Uterus (tissue), 4 donors: ENCODE results near the gene ITFG1. TPM values are rescaled to one million over a fixed set of nuclear protein-coding genes. Genes with fewer than 3 reads are reported as not detected.
A peak's percentile ranks its signal among the peaks of the same experiment; 100 is the strongest.

ENCODE experiments used
- DNase-seq, 2 donors: peaks; one replicate each; pipeline ENCODE4 v3.0.0-alpha.2; 2019 to 2020
- H3K27ac ChIP-seq, 2 donors: fragments of 200-600 bp; sonication (generic); 1 replicate in 1 of 2; 2 replicates in 1 of 2; pipeline ENCODE4 v1.5.1; 2016 to 2018
- H3K27me3 ChIP-seq, 2 donors: fragments of 200-600 bp; sonication (generic); one replicate each; pipeline ENCODE4 v1.5.1; 2018 to 2019; ENCODE audit warnings: control low read depth in 1 of 2
- H3K36me3 ChIP-seq, 2 donors: fragments of 200-600 bp; sonication (generic); one replicate each; pipeline ENCODE4 v1.5.1; 2019; ENCODE audit warnings: control low read depth in 1 of 2
- H3K4me1 ChIP-seq, 2 donors: fragments of 200-600 bp; sonication (generic); one replicate each; pipeline ENCODE4 v1.5.1; 2018 to 2019; ENCODE audit warnings: control low read depth in 1 of 2
- H3K4me3 ChIP-seq, 2 donors: fragments of 200-600 bp; sonication (generic); 1 replicate in 1 of 2; 2 replicates in 1 of 2; pipeline ENCODE4 v1.5.1; 2018 to 2019; ENCODE audit warnings: mild to moderate bottlenecking in 1 of 2
- H3K9me3 ChIP-seq, 2 donors: fragments of 200-600 bp; sonication (generic); one replicate each; pipeline ENCODE4 v1.5.1; 2019; ENCODE audit warnings: control low read depth in 1 of 2
- CTCF ChIP-seq, 4 experiments: fragments of 200-600 bp in 2 of 4; fragments of 450-650 bp in 2 of 4; sonication (generic) in 2 of 4; IDR thresholded peaks; one replicate each; pipeline ENCODE4 v1.5.1; 2016 to 2019; ENCODE audit warnings: antibody characterized with exemption in 4 of 4, mild to moderate bottlenecking in 2 of 4, moderate library complexity in 1 of 4
- POLR2A ChIP-seq, 2 donors: fragments of 450-650 bp; IDR thresholded peaks; one replicate each; pipeline ENCODE4 v1.6.1; 2016; ENCODE audit warnings: antibody characterized with exemption in 2 of 2, mild to moderate bottlenecking in 1 of 2, moderate library complexity in 1 of 2
- intact Hi-C: fragments of 100-400 bp; cut with DNase I; formaldehyde crosslinking; loops from one replicate; pipeline ENCODE4 v1.15.1; 2023; ENCODE audit warnings: low total_unique reads
- total RNA-seq, 4 donors: library from RNA; depleted of rRNA in 3 of 4; stranded (reverse); fragments of >200 nt in 3 of 4; gene quantifications; one replicate each; pipeline versions ENCODE4 v1.1.0 to v1.2.4, GENCODE V29; 2014 to 2023
- donor health status: DM: yes; HTN: yes; CAD: no.

Gene ITFG1
- total RNA-seq, 4 donors from 2014 or later = 47.5 to 97.5 (median 67.2) TPM

DNA sequence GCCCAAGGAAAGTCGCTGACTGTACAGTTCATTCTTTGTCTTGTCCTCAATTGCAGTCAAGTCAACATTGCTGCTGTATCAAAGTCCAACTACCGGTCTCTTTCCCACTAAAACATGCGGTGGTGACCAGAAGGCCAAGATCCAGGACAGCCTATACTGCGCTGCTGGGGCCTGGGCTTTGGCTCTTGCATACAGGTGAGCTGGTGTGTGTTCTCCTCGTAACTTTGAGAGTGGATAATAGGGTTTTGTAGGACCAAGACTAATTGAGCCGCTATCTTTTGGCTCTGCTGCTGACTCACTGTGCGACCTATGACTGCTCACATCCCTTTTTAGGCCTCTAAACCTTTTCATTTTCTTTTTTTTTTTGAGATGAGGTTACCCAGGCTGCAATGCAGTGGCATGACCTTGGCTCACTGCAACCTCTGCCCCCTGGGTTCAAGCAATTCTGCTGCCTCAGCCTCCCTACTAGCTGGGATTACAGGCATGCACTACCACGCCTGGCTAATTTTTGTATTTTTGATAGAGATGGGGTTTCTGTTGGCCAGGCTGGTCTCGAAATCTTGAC, 38.9 kb upstream of the ITFG1 start:
- Histone ChIP-seq H3K27ac (no peak overlapping the region), H3K27me3 (no peaks in the 10 kb centered on the region), H3K4me3 (no peak overlapping the region), H3K9me3 (no peaks in the 10 kb centered on the region), H3K4me1 (no peaks in the 10 kb centered on the region), H3K36me3 (no peaks in the 10 kb centered on the region)
- intact Hi-C loops = no loop called here
- DNase-seq = no peak
- TF ChIP-seq CTCF (IDR thresholded peaks at IDR 0.05) (no peak), POLR2A (IDR thresholded peaks at IDR 0.05) (no peak)

- no peaks in the 10 kb centered on the region for H3K36me3 ChIP-seq
- no peaks in the 10 kb centered on the region for H3K4me1 ChIP-seq
- H3K27me3 ChIP-seq = no peaks in the 10 kb centered on the region
- no peak overlapping the region for H3K4me3 ChIP-seq
- no peak overlapping the region for H3K27ac ChIP-seq
- TF ChIP-seq CTCF (IDR thresholded peaks at IDR 0.05) (no peak), POLR2A (IDR thresholded peaks at IDR 0.05) (no peak)
- no peaks in the 10 kb centered on the region for H3K9me3 ChIP-seq
- DNase-seq = no peak
- intact Hi-C loops = no loop called here
Observed at GRCh38 chr16:47499080-47499699, 38.3 kb upstream of the ITFG1 start.

- Histone ChIP-seq H3K4me3 (no peak overlapping the region), H3K27ac (peak overlapping the region; percentile 49 to 90), H3K4me1 (no peaks in the 10 kb centered on the region), H3K9me3 (peaks cover 0 to 17% of the 10 kb centered on the region in 2 donors), H3K36me3 (no peaks in the 10 kb centered on the region), H3K27me3 (no peaks in the 10 kb centered on the region)
- no peak for TF ChIP-seq POLR2A (IDR thresholded peaks at IDR 0.05)
- TF ChIP-seq CTCF (IDR thresholded peaks at IDR 0.05) = no peak
- intact Hi-C loops = no loop called here
- no peak for DNase-seq
Observed at GRCh38 chr16:47493381-47494337, 32.8 kb upstream of the ITFG1 start.

GRCh38 chr16:47492428-47493377, 31.8 kb upstream of the ITFG1 start:
- no peaks in the 10 kb centered on the region for H3K4me1 ChIP-seq
- no peaks in the 10 kb centered on the region for H3K27me3 ChIP-seq
- TF ChIP-seq POLR2A (IDR thresholded peaks at IDR 0.05) = peak in 1 of 2 donors; percentile 41
- no peak for TF ChIP-seq CTCF (IDR thresholded peaks at IDR 0.05)
- no peak overlapping the region for H3K4me3 ChIP-seq
- DNase-seq = peak; percentile 58 to 75
- peak overlapping the region; percentile 49 to 90 for H3K27ac ChIP-seq
- H3K36me3 ChIP-seq = no peaks in the 10 kb centered on the region
- intact Hi-C loops = no loop called here
- H3K9me3 ChIP-seq = peaks cover 0 to 17% of the 10 kb centered on the region in 2 donors
